PC-9 (cell line): Measurements from ENCODE around the gene ENDOV. TPM values are rescaled to one million over a fixed set of nuclear protein-coding genes. Genes with fewer than 3 reads are reported as not detected.

ENCODE experiments used
- BruUV-seq: library from RNA; stranded (reverse); fragments of 400-500 nt; replicated peaks from 2 replicates; lab custom pipeline; 2021; lab: Mats Ljungman, UMichigan
- CTCF ChIA-PET: fragments of 300-600 bp; sonication (Branson Sonifier 250); formaldehyde crosslinking; loops from one replicate; lab custom pipeline; 2022; ENCODE audit warnings: antibody characterized with exemption; lab: Charles Lee
- POLR2A ChIA-PET: fragments of 300-600 bp; sonication (Branson Sonifier 250); formaldehyde crosslinking; loops from one replicate; lab custom pipeline; 2022; ENCODE audit warnings: antibody characterized with exemption; ENCODE audit not compliant: unreplicated experiment; lab: Charles Lee
- DNase-seq, 2 experiments: peaks; one replicate each; pipeline versions ENCODE4 v3.0.0 to v3.0.0-alpha.2; 2015 to 2022; ENCODE audit warnings: mixed read lengths in 1 of 2
- H2AFZ ChIP-seq: fragments of 200-600 bp; sonication (generic); 2 replicates; pipeline ENCODE4 v1.8.1; 2017; ENCODE audit warnings: antibody characterized with exemption
- H3F3A ChIP-seq: fragments of 200-600 bp; sonication (generic); 2 replicates; pipeline ENCODE4 v1.8.1; 2017; ENCODE audit warnings: antibody characterized with exemption, mild to moderate bottlenecking, low read depth; ENCODE audit not compliant: insufficient read depth
- H3K27ac ChIP-seq: fragments of 200-600 bp; sonication (generic); 2 replicates; pipeline ENCODE4 v1.6.1; 2016; ENCODE audit warnings: mixed run types
- H3K27me3 ChIP-seq: fragments of 200-600 bp; sonication (generic); 2 replicates; pipeline ENCODE4 v1.6.1; 2016; ENCODE audit warnings: low read depth, mixed run types; ENCODE audit not compliant: insufficient read depth
- H3K36me3 ChIP-seq: fragments of 200-600 bp; sonication (generic); 2 replicates; pipeline ENCODE4 v1.6.1; 2016; ENCODE audit warnings: low read depth, mixed run types
- H3K4me1 ChIP-seq: fragments of 200-600 bp; sonication (generic); replicated peaks from 2 replicates; pipeline ENCODE4 v1.6.1; 2016; ENCODE audit warnings: mixed run types; ENCODE audit not compliant: insufficient read depth
- H3K4me2 ChIP-seq: fragments of 200-600 bp; sonication (generic); 2 replicates; pipeline ENCODE4 v1.6.1; 2017; ENCODE audit warnings: mixed run types
- H3K4me3 ChIP-seq: fragments of 200-600 bp; sonication (generic); 2 replicates; pipeline ENCODE4 v1.6.1; 2016; ENCODE audit warnings: mixed run types
- H3K79me2 ChIP-seq: fragments of 200-600 bp; sonication (generic); 2 replicates; pipeline ENCODE4 v1.6.1; 2017; ENCODE audit warnings: low read depth, mixed run types
- H3K9me2 ChIP-seq: fragments of 200-600 bp; sonication (generic); 2 replicates; pipeline ENCODE4 v1.8.1; 2017; ENCODE audit warnings: mild to moderate bottlenecking; ENCODE audit not compliant: insufficient read depth
- H3K9me3 ChIP-seq: fragments of 200-600 bp; sonication (generic); 2 replicates; pipeline ENCODE4 v1.8.1; 2016; ENCODE audit warnings: low read depth; ENCODE audit not compliant: insufficient read depth
- H4K20me1 ChIP-seq: fragments of 200-600 bp; sonication (generic); 2 replicates; pipeline ENCODE4 v1.8.1; 2017; ENCODE audit not compliant: insufficient read depth
- EZH2 ChIP-seq: fragments of 200-600 bp; sonication (generic); IDR thresholded peaks from 2 replicates; pipeline ENCODE4 v1.8.0; 2017; ENCODE audit warnings: antibody characterized with exemption, low read depth
- intact Hi-C: fragments of 100-400 bp; cut with micrococcal nuclease; formaldehyde crosslinking; loops from one replicate; pipeline ENCODE4 v1.10.0; 2022; ENCODE audit not compliant: unreplicated experiment
- total RNA-seq: library from RNA; stranded (reverse); gene quantifications from 2 replicates; pipeline ENCODE4 v1.2.3, GENCODE V29; 2021
- TF ChIP-seq, protein P1 (sequence below): fragments of 200-600 bp; sonication (generic); conservative IDR thresholded peaks from 2 replicates; pipeline ENCODE4 v1.6.1; 2017; ENCODE audit warnings: mixed run types, antibody characterized with exemption, mild to moderate bottlenecking, moderate library complexity

Gene ENDOV
- total RNA-seq, 1 experiment from 2014 or later = 50.3 TPM

DNA sequence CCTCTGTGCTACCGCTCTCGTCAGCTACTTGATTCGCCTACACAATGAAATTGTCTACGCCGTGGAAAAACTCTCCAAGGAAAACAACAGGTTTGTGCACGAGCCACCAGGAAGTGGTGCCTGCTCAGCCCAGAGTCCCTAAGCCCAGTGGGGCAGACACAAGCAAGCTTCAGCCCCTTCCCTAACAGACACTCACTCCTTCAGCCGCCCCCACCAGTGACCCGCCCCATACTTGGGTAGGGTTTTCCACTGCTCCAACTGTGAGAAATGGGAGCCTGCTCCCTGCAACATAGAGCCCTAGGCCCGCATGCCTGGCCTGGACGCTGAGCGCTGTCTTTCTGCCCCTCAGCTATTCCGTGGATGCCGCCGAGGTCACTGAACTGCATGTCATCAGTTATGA, 28.6 kb upstream of the ENDOV start:
- intact Hi-C loops = no loop called here
- no peak for DNase-seq
- H3K9me2 ChIP-seq = no peaks in the 10 kb centered on the region
- no peaks in the 10 kb centered on the region; the same call in 1 of the 2 replicates for H4K20me1 ChIP-seq
- no peaks in the 10 kb centered on the region for H3K27me3 ChIP-seq
- H3F3A ChIP-seq = no peaks in the 10 kb centered on the region
- no peaks in the 10 kb centered on the region for H3K79me2 ChIP-seq
- H3K4me2 ChIP-seq = no peak overlapping the region
- no peak overlapping the region for H3K27ac ChIP-seq
- CTCF ChIA-PET = interaction anchor here (0.6 kb wide), 1 partner anchor 25 kb away, joined by 3 read pairs; no protein-coding TSS in a partner anchor
- POLR2A ChIA-PET = no interaction called here
- H3K4me1 ChIP-seq = no peaks in the 10 kb centered on the region
- no TSS peak for BruUV-seq
- H3K9me3 ChIP-seq = no peaks in the 10 kb centered on the region
- TF ChIP-seq, protein P1, sequence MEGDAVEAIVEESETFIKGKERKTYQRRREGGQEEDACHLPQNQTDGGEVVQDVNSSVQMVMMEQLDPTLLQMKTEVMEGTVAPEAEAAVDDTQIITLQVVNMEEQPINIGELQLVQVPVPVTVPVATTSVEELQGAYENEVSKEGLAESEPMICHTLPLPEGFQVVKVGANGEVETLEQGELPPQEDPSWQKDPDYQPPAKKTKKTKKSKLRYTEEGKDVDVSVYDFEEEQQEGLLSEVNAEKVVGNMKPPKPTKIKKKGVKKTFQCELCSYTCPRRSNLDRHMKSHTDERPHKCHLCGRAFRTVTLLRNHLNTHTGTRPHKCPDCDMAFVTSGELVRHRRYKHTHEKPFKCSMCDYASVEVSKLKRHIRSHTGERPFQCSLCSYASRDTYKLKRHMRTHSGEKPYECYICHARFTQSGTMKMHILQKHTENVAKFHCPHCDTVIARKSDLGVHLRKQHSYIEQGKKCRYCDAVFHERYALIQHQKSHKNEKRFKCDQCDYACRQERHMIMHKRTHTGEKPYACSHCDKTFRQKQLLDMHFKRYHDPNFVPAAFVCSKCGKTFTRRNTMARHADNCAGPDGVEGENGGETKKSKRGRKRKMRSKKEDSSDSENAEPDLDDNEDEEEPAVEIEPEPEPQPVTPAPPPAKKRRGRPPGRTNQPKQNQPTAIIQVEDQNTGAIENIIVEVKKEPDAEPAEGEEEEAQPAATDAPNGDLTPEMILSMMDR = no peak
- no peak for TF ChIP-seq EZH2
- H2AFZ ChIP-seq = no peak overlapping the region
- no peak overlapping the region for H3K4me3 ChIP-seq
- no peaks in the 10 kb centered on the region for H3K36me3 ChIP-seq

DNA sequence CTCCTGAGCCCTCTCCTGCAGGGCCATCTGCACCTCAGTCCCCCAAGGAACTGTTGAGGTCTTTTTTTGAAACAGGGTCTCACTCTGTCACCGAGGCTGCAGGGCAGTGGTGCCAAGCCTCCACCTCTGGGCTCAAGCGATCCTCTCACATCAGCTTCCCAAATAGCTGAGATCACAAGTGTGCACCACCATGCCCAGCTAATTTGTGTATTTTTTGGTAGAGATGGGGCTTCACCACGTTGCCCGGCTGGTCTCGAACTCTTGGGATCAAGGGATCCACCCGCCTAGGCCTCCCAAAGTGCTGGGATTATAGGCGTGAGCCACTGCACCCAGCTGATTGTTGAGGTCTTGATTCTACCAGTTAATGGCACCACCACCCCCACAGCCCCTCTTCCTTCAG, 27.9 kb upstream of the ENDOV start:
- CTCF ChIA-PET = no interaction called here
- H3K4me2 ChIP-seq = no peak overlapping the region
- intact Hi-C loops = no loop called here
- TF ChIP-seq, protein P1 = no peak
- no peaks in the 10 kb centered on the region for H3K27me3 ChIP-seq
- H3K9me3 ChIP-seq = no peaks in the 10 kb centered on the region
- no peaks in the 10 kb centered on the region for H3K9me2 ChIP-seq
- no peak overlapping the region for H3K27ac ChIP-seq
- DNase-seq = no peak
- H3K4me1 ChIP-seq = no peaks in the 10 kb centered on the region
- no peak overlapping the region for H2AFZ ChIP-seq
- POLR2A ChIA-PET = no interaction called here
- H3K36me3 ChIP-seq = no peaks in the 10 kb centered on the region
- no TSS peak for BruUV-seq
- H3F3A ChIP-seq = no peaks in the 10 kb centered on the region
- H3K79me2 ChIP-seq = no peaks in the 10 kb centered on the region
- H4K20me1 ChIP-seq = no peaks in the 10 kb centered on the region; the same call in 1 of the 2 replicates
- H3K4me3 ChIP-seq = no peak overlapping the region

DNA sequence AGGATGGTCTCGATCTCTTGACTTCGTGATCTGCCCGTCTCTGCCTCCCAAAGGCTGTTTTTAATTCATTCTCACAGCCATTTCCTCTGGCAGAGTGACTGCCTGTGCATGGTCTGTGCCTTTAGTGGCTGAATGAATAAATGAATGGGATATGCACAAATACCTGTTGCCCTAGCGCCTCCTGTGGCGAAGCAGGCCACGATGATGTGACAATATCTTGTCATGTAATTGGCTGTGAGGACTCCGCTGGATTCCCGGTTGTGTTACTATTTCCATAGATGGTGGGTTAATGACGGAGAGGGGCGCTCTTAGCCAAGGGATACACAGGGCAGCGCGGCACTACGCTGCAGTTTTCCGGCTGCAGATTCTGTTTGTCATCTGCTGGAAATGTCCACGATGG, 26.8 kb upstream of the ENDOV start:
- intact Hi-C loops = no loop called here
- Histone ChIP-seq H3K36me3 (no peaks in the 10 kb centered on the region), H2AFZ (no peak overlapping the region), H3K4me1 (no peaks in the 10 kb centered on the region), H3K27me3 (no peaks in the 10 kb centered on the region), H3K4me3 (no peak overlapping the region), H3K4me2 (no peak overlapping the region), H3K27ac (no peak overlapping the region), H3K9me2 (no peaks in the 10 kb centered on the region), H3F3A (no peaks in the 10 kb centered on the region), H3K9me3 (no peaks in the 10 kb centered on the region), H3K79me2 (no peaks in the 10 kb centered on the region), H4K20me1 (no peaks in the 10 kb centered on the region; the same call in 1 of the 2 replicates)
- DNase-seq = no peak
- ChIA-PET POLR2A (no interaction called here), CTCF (no interaction called here)
- TF ChIP-seq EZH2 = no peak
- TF ChIP-seq, protein P1 = no peak
- no TSS peak for BruUV-seq
